ENCODE data around the gene ATP12A. TPM values are rescaled to one million over a fixed set of nuclear protein-coding genes. Genes with fewer than 3 reads are reported as not detected.

The ATP12A gene
- total and polyA plus RNA-seq, 11 donors: not detected

DNA sequence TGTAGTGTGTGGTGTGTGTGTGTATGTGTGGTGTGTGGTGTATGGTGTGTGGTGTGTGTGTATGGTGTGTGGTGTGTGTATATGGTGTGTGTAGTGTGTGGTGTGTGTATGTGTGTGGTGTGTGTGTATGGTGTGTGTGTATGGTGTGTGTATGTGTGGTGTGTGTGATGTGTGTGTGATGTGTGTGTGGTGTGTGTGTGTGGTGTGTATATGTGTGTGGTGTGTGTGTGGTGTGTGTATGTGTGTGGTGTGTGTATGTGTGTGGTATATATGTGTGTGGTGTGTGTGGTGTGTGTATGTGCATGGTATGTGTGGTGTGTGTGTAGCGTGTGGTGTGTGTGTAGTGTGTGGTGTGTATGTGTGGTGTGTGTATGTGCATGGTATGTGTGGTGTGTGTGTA lies 1.7 kb downstream of the ATP12A start:
- DNase-seq (no peak), ATAC-seq (peak in 1 of 4 donors; percentile 25)
- no peak for TF ChIP-seq POLR2A (IDR thresholded peaks at IDR 0.05)
- TF ChIP-seq, protein P1, sequence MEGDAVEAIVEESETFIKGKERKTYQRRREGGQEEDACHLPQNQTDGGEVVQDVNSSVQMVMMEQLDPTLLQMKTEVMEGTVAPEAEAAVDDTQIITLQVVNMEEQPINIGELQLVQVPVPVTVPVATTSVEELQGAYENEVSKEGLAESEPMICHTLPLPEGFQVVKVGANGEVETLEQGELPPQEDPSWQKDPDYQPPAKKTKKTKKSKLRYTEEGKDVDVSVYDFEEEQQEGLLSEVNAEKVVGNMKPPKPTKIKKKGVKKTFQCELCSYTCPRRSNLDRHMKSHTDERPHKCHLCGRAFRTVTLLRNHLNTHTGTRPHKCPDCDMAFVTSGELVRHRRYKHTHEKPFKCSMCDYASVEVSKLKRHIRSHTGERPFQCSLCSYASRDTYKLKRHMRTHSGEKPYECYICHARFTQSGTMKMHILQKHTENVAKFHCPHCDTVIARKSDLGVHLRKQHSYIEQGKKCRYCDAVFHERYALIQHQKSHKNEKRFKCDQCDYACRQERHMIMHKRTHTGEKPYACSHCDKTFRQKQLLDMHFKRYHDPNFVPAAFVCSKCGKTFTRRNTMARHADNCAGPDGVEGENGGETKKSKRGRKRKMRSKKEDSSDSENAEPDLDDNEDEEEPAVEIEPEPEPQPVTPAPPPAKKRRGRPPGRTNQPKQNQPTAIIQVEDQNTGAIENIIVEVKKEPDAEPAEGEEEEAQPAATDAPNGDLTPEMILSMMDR (IDR thresholded peaks at IDR 0.05): no peak
- H3K36me3 ChIP-seq: no peaks in the 10 kb centered on the region
- no peak overlapping the region for H3K27ac ChIP-seq
- intact Hi-C loops (cut with DNase I): loop anchor here in 2 of 10 donors (5.0 to 10.0 kb wide), 2 partner anchors 45 to 293 kb away; no protein-coding TSS in a partner anchor
- H3K4me3 ChIP-seq: no peak overlapping the region
- H3K27me3 ChIP-seq: peaks cover 12 to 45% (median 32%) of the 10 kb centered on the region in 9 donors
- peaks cover 0 to 27% (median 15%) of the 10 kb centered on the region in 12 donors for H3K4me1 ChIP-seq
- WGBS, 4 donors: 82 to 96% (median 95%) methylated on average over 1 of the region's 1 CpG
- H3K9me3 ChIP-seq: no peaks in the 10 kb centered on the region

DNA sequence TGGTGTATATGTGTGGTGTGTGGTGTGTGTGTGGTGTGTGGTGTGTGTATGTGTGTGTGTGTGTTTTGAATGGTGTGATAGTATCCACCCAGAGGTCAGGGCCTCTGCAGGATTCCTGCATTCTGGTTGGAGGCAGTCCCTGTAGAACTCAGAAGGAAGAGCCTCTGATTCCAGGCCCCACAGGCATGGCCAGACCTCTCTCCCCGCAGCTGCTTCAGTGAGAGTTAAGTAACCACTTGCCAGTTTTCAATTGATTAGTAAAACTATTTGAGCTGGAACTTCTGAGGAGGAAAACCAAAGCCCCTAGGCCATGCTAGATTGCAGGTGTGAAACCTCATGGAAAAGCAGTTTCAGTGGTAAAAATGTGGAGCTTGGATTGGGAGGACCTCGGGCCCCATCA lies 2.1 kb downstream of the ATP12A start:
- DNase-seq (no peak), ATAC-seq (no peak)
- Histone ChIP-seq H3K9me3 (no peaks in the 10 kb centered on the region), H3K27me3 (peaks cover 12 to 41% (median 30%) of the 10 kb centered on the region in 9 donors), H3K4me1 (peaks cover 0 to 27% (median 15%) of the 10 kb centered on the region in 12 donors), H3K4me3 (no peak overlapping the region), H3K36me3 (no peaks in the 10 kb centered on the region), H3K27ac (no peak overlapping the region)
- intact Hi-C loops (cut with DNase I): loop anchor here in 2 of 10 donors (5.0 to 10.0 kb wide), 2 partner anchors 45 to 292 kb away; no protein-coding TSS in a partner anchor
- TF ChIP-seq, protein P1 (IDR thresholded peaks at IDR 0.05): no peak
- TF ChIP-seq POLR2A (IDR thresholded peaks at IDR 0.05): no peak
- WGBS, 4 donors: 21 to 85% (median 50%) methylated on average over 1 to 2 of the region's 2 CpGs

DNA sequence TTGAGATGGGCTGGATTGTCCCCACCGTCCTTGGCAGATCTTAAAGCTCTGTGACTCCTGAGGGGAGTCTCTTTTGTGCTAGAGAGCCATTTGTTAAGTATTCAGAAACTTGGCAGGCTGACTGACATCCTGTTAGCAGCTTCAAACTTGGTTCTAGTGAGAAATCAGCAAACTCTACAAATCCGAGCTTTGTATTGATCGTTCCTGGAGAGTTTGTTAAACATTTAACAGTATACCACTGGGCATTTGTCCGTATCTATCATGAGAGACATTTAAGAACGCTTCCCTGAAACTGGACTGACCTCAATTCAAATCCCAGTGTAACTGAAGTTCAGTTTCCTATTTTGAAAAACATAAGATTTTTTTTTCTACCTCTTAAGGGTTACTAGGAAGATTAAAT lies 3.1 kb downstream of the ATP12A start:
- Histone ChIP-seq H3K27me3 (peaks cover 12 to 32% (median 27%) of the 10 kb centered on the region in 9 donors), H3K36me3 (no peaks in the 10 kb centered on the region), H3K9me3 (no peaks in the 10 kb centered on the region), H3K27ac (no peak overlapping the region), H3K4me3 (no peak overlapping the region), H3K4me1 (peaks cover 0 to 27% (median 15%) of the 10 kb centered on the region in 12 donors)
- 48 to 59% (median 53%) methylated on average over 5 of the region's 5 CpGs for WGBS, 4 donors
- no peak for TF ChIP-seq POLR2A (IDR thresholded peaks at IDR 0.05)
- TF ChIP-seq, protein P1 (IDR thresholded peaks at IDR 0.05): no peak
- DNase-seq (no peak), ATAC-seq (no peak)
- intact Hi-C loops (cut with DNase I): loop anchor here in 2 of 10 donors (5.0 to 10.0 kb wide), 2 partner anchors 44 to 291 kb away; no protein-coding TSS in a partner anchor

DNA sequence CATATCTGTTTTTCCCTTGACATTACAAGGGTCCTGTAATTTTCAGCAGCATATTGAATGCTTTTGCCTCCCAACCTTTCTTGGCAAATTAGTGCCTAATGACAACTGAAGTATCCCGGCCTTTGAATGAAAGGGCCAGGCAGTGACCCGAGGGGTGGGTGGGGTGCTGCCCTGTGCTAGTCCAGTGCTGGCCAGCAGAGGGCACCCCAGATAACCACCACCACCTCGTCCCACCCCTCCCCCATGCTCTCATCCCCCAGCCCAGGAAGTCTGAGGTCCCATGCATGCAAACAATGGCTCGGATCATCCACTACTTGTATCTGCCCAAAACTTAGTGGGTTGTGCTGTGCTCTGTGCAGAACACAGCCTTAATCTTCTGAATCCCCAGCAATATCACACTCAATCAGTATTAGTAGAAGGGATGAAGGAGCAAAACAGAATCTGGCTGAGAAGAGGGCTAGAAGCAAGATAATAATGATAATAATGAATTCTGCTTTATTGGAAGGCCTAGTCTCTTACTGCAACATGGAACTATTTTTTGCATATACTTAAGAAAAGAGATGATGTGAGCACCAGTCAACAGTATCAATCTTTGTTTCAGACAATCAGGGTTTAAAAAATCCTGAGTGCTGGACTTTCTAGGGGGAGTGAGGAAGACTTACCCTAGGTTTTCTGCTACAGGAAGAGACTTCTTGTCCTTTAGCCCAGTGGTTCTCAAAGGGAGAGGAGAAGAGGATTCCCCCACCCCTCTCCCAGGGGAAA lies 3.8 kb downstream of the ATP12A start:
- peak; percentile 61 to 88 (median 84) for ATAC-seq
- H3K27me3 ChIP-seq: peaks cover 12 to 29% (median 25%) of the 10 kb centered on the region in 9 donors
- no peak for TF ChIP-seq POLR2A (IDR thresholded peaks at IDR 0.05)
- TF ChIP-seq, protein P1 (IDR thresholded peaks at IDR 0.05): peak; percentile 71 to 91 (median 80)

More for the DNA sequence above, 3.8 kb downstream of the ATP12A start:
- Histone ChIP-seq H3K36me3 (no peaks in the 10 kb centered on the region), H3K4me3 (no peak overlapping the region), H3K27ac (no peak overlapping the region), H3K4me1 (peaks cover 0 to 27% (median 15%) of the 10 kb centered on the region in 12 donors), H3K9me3 (no peaks in the 10 kb centered on the region)
- intact Hi-C loops (cut with DNase I): loop anchor here in 2 of 10 donors (5.0 to 10.0 kb wide), 2 partner anchors 43 to 291 kb away; no protein-coding TSS in a partner anchor
- DNase-seq: peak; percentile 41 to 74 (median 50)
- 8 to 14% (median 8%) methylated on average over 4 of the region's 4 CpGs for WGBS, 4 donors

Data from heart left ventricle (tissue), 16 donors.